H1 (cell line): ENCODE data around the gene HOXB3. TPM values are rescaled to one million over a fixed set of nuclear protein-coding genes. Genes with fewer than 3 reads are reported as not detected.

Experiments used
- CTBP2 ChIP-seq: IDR thresholded peaks from 2 replicates; pipeline ENCODE4 v1.7.0; 2011; ENCODE audit warnings: borderline replicate concordance, mild to moderate bottlenecking, moderate library complexity, mixed read lengths, low read length; ENCODE audit not compliant: insufficient read depth, insufficient read length
- EZH2 ChIP-seq: fragments of 200-600 bp; sonication (generic); IDR thresholded peaks from 2 replicates; pipeline ENCODE4 v1.7.1; 2012; ENCODE audit warnings: low read depth, mild to moderate bottlenecking, moderate library complexity, low read length, inconsistent platforms; ENCODE audit not compliant: severe bottlenecking
- JUN ChIP-seq: IDR thresholded peaks from 2 replicates; pipeline ENCODE4 v1.6.1; 2011; ENCODE audit warnings: low read depth, mild to moderate bottlenecking, improper control_type of control experiment, low read length
- RNF2 ChIP-seq: fragments of 200-900, 300-1000 bp; sonication (generic); IDR thresholded peaks from 2 replicates; pipeline ENCODE4 v1.7.1; 2016; ENCODE audit warnings: borderline replicate concordance, low read depth, mild to moderate bottlenecking, antibody characterized with exemption, low read length; ENCODE audit not compliant: poor library complexity, severe bottlenecking; ENCODE audit errors: missing control alignments
- SIX5 ChIP-seq: IDR thresholded peaks from 2 replicates; pipeline ENCODE4 v1.6.1; 2011; ENCODE audit warnings: mild to moderate bottlenecking, low read depth, low read length
- TBP ChIP-seq: IDR thresholded peaks from 2 replicates; pipeline ENCODE4 v1.6.1; 2011; ENCODE audit warnings: low read depth, low read length, improper control_type of control experiment
- polyA plus RNA-seq, 7 experiments: library from polyadenylated mRNA; depleted of rRNA in 3 of 7; stranded (reverse) in 5 of 7; unstranded in 2 of 7; fragments of >200 nt in 5 of 7; fragments of 200-250 nt in 2 of 7; gene quantifications; 1 replicate in 5 of 7; 2 replicates in 1 of 7; 4 replicates in 1 of 7; pipeline versions ENCODE4 v1.2.1 to v1.2.3, GENCODE V29; 2011 to 2013; ENCODE audit warnings: missing spikeins in 2 of 7, mixed read lengths in 2 of 7
- total RNA-seq: library from RNA; stranded (reverse); fragmentation: NEBNext Ultra II Directional; extraction: Animal tissue kit (Norgen Biotek cat#: 25700); gene quantifications from 2 replicates; pipeline ENCODE4 v1.2.1, GENCODE V29; 2021
- TF ChIP-seq, protein P1 (sequence below): fragments of 300-600 bp; sonication (generic); IDR thresholded peaks from 2 replicates; pipeline ENCODE4 v1.7.1; 2012; ENCODE audit warnings: low read length, moderate library complexity, mild to moderate bottlenecking, inconsistent platforms; ENCODE audit not compliant: insufficient replicate concordance
- TF ChIP-seq, protein P2 (sequence below): IDR thresholded peaks from 2 replicates; pipeline ENCODE4 v1.6.1; 2011; ENCODE audit warnings: low read length, improper control_type of control experiment

Gene HOXB3
- total and polyA plus RNA-seq, 2 of the 8 experiments (the other 6 are each of a cell fraction or from before 2014, with no cell fraction given) = not detected

DNA sequence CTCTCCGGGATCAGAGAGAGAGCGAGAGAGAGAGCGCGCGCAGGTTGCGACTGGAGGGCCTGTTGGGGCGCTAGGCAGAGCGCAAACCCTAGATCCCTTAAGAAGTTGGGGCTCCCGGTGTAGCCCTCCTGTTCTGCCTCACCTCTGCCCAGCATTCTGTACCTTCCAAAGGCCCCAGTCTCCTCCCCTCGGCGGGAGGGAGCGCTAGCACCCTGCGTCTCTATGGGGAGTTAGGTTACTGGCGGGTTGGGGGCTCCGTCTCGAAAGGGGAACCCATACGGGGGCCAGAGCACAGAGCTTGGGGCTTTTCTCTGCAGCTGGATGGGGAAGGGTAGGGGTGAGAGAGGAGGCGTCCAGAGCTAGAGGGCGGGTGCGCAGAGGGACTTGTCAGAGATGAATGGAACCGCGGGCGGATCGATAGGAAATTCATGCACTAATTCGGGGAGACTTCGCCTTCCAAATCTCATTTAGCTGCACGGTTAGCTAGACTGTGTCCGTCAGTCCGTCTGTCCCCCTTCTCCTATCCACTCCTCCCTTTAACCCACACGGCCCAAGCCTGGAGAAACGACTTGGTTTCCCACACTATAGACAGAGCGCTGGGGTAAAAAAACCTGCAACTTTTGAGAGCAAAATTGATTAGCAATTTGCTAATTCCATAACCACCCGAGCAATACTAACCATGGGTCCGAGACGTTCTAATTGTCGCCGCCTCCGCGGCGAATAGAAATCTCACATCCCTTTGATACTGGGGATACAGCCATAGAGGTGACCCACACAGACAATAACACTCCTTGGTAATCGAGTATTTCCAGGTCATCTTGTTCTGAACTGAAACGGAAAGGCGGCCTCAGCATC lies 11.2 kb downstream of the HOXB3 start (continued):
- TF ChIP-seq, protein P1, sequence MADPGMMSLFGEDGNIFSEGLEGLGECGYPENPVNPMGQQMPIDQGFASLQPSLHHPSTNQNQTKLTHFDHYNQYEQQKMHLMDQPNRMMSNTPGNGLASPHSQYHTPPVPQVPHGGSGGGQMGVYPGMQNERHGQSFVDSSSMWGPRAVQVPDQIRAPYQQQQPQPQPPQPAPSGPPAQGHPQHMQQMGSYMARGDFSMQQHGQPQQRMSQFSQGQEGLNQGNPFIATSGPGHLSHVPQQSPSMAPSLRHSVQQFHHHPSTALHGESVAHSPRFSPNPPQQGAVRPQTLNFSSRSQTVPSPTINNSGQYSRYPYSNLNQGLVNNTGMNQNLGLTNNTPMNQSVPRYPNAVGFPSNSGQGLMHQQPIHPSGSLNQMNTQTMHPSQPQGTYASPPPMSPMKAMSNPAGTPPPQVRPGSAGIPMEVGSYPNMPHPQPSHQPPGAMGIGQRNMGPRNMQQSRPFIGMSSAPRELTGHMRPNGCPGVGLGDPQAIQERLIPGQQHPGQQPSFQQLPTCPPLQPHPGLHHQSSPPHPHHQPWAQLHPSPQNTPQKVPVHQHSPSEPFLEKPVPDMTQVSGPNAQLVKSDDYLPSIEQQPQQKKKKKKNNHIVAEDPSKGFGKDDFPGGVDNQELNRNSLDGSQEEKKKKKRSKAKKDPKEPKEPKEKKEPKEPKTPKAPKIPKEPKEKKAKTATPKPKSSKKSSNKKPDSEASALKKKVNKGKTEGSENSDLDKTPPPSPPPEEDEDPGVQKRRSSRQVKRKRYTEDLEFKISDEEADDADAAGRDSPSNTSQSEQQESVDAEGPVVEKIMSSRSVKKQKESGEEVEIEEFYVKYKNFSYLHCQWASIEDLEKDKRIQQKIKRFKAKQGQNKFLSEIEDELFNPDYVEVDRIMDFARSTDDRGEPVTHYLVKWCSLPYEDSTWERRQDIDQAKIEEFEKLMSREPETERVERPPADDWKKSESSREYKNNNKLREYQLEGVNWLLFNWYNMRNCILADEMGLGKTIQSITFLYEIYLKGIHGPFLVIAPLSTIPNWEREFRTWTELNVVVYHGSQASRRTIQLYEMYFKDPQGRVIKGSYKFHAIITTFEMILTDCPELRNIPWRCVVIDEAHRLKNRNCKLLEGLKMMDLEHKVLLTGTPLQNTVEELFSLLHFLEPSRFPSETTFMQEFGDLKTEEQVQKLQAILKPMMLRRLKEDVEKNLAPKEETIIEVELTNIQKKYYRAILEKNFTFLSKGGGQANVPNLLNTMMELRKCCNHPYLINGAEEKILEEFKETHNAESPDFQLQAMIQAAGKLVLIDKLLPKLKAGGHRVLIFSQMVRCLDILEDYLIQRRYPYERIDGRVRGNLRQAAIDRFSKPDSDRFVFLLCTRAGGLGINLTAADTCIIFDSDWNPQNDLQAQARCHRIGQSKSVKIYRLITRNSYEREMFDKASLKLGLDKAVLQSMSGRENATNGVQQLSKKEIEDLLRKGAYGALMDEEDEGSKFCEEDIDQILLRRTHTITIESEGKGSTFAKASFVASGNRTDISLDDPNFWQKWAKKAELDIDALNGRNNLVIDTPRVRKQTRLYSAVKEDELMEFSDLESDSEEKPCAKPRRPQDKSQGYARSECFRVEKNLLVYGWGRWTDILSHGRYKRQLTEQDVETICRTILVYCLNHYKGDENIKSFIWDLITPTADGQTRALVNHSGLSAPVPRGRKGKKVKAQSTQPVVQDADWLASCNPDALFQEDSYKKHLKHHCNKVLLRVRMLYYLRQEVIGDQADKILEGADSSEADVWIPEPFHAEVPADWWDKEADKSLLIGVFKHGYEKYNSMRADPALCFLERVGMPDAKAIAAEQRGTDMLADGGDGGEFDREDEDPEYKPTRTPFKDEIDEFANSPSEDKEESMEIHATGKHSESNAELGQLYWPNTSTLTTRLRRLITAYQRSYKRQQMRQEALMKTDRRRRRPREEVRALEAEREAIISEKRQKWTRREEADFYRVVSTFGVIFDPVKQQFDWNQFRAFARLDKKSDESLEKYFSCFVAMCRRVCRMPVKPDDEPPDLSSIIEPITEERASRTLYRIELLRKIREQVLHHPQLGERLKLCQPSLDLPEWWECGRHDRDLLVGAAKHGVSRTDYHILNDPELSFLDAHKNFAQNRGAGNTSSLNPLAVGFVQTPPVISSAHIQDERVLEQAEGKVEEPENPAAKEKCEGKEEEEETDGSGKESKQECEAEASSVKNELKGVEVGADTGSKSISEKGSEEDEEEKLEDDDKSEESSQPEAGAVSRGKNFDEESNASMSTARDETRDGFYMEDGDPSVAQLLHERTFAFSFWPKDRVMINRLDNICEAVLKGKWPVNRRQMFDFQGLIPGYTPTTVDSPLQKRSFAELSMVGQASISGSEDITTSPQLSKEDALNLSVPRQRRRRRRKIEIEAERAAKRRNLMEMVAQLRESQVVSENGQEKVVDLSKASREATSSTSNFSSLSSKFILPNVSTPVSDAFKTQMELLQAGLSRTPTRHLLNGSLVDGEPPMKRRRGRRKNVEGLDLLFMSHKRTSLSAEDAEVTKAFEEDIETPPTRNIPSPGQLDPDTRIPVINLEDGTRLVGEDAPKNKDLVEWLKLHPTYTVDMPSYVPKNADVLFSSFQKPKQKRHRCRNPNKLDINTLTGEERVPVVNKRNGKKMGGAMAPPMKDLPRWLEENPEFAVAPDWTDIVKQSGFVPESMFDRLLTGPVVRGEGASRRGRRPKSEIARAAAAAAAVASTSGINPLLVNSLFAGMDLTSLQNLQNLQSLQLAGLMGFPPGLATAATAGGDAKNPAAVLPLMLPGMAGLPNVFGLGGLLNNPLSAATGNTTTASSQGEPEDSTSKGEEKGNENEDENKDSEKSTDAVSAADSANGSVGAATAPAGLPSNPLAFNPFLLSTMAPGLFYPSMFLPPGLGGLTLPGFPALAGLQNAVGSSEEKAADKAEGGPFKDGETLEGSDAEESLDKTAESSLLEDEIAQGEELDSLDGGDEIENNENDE = no peak
- TF ChIP-seq RNF2 (peak; percentile 97), SIX5 (no peak), EZH2 (peak; percentile 89), CTBP2 (peak; percentile 89), TBP (no peak), JUN (no peak)
- TF ChIP-seq, protein P2, sequence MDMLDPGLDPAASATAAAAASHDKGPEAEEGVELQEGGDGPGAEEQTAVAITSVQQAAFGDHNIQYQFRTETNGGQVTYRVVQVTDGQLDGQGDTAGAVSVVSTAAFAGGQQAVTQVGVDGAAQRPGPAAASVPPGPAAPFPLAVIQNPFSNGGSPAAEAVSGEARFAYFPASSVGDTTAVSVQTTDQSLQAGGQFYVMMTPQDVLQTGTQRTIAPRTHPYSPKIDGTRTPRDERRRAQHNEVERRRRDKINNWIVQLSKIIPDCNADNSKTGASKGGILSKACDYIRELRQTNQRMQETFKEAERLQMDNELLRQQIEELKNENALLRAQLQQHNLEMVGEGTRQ = no peak
